Measurements from ENCODE around the gene TMCO4.

DNA sequence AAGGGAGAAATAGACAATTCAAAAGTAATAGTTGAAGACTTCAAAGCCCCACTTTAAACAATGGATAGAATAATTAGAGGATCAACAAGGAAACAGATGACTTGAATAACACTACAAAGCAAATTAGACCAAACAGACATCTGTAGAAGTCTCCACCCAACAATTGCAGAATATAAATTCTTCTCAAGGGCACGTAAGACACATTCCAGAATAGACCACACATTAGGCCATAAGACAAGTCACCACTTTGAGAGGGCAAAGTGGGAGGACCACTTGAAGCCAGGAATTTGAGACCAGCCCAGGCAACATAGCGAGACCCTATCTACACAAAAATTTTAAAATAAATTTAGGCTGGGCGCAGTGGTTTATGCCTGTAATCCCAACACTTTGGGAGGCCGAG, 35.9 kb upstream of the TMCO4 start:
- TF ChIP-seq PPARA (CRISPR knock-in tag; IDR thresholded peaks at IDR 0.05; ENCODE audit: borderline replicate concordance) (no peak), ZFP3 (CRISPR knock-in tag; IDR thresholded peaks at IDR 0.05) (no peak), SNAI2 (CRISPR knock-in tag; IDR thresholded peaks at IDR 0.05) (no peak), ARNTL (CRISPR knock-in tag; IDR thresholded peaks at IDR 0.05; ENCODE audit: borderline replicate concordance, low read depth) (no peak), RARB (CRISPR knock-in tag; IDR thresholded peaks at IDR 0.05) (no peak), ESRRG (CRISPR knock-in tag; IDR thresholded peaks at IDR 0.05) (no peak)
- TF ChIP-seq, protein P1, sequence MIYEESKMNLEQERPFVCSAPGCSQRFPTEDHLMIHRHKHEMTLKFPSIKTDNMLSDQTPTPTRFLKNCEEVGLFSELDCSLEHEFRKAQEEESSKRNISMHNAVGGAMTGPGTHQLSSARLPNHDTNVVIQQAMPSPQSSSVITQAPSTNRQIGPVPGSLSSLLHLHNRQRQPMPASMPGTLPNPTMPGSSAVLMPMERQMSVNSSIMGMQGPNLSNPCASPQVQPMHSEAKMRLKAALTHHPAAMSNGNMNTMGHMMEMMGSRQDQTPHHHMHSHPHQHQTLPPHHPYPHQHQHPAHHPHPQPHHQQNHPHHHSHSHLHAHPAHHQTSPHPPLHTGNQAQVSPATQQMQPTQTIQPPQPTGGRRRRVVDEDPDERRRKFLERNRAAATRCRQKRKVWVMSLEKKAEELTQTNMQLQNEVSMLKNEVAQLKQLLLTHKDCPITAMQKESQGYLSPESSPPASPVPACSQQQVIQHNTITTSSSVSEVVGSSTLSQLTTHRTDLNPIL (CRISPR knock-in tag; IDR thresholded peaks at IDR 0.05; ENCODE audit: low read depth) = no peak
- TF ChIP-seq, protein P2, sequence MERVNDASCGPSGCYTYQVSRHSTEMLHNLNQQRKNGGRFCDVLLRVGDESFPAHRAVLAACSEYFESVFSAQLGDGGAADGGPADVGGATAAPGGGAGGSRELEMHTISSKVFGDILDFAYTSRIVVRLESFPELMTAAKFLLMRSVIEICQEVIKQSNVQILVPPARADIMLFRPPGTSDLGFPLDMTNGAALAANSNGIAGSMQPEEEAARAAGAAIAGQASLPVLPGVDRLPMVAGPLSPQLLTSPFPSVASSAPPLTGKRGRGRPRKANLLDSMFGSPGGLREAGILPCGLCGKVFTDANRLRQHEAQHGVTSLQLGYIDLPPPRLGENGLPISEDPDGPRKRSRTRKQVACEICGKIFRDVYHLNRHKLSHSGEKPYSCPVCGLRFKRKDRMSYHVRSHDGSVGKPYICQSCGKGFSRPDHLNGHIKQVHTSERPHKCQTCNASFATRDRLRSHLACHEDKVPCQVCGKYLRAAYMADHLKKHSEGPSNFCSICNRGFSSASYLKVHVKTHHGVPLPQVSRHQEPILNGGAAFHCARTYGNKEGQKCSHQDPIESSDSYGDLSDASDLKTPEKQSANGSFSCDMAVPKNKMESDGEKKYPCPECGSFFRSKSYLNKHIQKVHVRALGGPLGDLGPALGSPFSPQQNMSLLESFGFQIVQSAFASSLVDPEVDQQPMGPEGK (CRISPR knock-in tag; IDR thresholded peaks at IDR 0.05; ENCODE audit: borderline replicate concordance) = no peak
